GM12801 (cell line): ENCODE results near the gene INPP5J.

Source experiments
- CTCF ChIP-seq: IDR thresholded peaks from one replicate; pipeline ENCODE4 v1.5.1; 2011; ENCODE audit warnings: control low read depth; ENCODE audit not compliant: insufficient read length; ENCODE audit errors: extremely low read depth

The INPP5J gene

GRCh38 chr22:31098632-31099110, 24.1 kb upstream of the INPP5J start:
- no peak for TF ChIP-seq CTCF

- TF ChIP-seq CTCF, result no peak
These were observed 23.4 kb upstream of the INPP5J start for GRCh38 chr22:31099386-31099785.

- no peak for TF ChIP-seq CTCF
These were observed 22.7 kb upstream of the INPP5J start for GRCh38 chr22:31099841-31100761.

- no peak for TF ChIP-seq CTCF
These were observed 21.8 kb upstream of the INPP5J start for GRCh38 chr22:31100762-31101525.

- TF ChIP-seq CTCF, result no peak
These were observed 20.2 kb upstream of the INPP5J start for GRCh38 chr22:31102441-31103081.

GRCh38 chr22:31103111-31103510, 19.7 kb upstream of the INPP5J start:
- TF ChIP-seq CTCF, result no peak

- TF ChIP-seq CTCF, result no peak
These were observed 18.7 kb upstream of the INPP5J start for GRCh38 chr22:31103899-31104694.
